Amygdala (tissue), 56 donors: ENCODE results near the gene RREB1.

Experiments
- DNase-seq, 56 donors: peaks; one replicate each; lab custom pipeline; 2025; lab: John Stamatoyannopoulos, UW

The RREB1 gene, protein sequence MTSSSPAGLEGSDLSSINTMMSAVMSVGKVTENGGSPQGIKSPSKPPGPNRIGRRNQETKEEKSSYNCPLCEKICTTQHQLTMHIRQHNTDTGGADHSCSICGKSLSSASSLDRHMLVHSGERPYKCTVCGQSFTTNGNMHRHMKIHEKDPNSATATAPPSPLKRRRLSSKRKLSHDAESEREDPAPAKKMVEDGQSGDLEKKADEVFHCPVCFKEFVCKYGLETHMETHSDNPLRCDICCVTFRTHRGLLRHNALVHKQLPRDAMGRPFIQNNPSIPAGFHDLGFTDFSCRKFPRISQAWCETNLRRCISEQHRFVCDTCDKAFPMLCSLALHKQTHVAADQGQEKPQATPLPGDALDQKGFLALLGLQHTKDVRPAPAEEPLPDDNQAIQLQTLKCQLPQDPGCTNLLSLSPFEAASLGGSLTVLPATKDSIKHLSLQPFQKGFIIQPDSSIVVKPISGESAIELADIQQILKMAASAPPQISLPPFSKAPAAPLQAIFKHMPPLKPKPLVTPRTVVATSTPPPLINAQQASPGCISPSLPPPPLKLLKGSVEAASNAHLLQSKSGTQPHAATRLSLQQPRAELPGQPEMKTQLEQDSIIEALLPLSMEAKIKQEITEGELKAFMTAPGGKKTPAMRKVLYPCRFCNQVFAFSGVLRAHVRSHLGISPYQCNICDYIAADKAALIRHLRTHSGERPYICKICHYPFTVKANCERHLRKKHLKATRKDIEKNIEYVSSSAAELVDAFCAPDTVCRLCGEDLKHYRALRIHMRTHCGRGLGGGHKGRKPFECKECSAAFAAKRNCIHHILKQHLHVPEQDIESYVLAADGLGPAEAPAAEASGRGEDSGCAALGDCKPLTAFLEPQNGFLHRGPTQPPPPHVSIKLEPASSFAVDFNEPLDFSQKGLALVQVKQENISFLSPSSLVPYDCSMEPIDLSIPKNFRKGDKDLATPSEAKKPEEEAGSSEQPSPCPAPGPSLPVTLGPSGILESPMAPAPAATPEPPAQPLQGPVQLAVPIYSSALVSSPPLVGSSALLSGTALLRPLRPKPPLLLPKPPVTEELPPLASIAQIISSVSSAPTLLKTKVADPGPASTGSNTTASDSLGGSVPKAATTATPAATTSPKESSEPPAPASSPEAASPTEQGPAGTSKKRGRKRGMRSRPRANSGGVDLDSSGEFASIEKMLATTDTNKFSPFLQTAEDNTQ (N-terminal part only)

DNA sequence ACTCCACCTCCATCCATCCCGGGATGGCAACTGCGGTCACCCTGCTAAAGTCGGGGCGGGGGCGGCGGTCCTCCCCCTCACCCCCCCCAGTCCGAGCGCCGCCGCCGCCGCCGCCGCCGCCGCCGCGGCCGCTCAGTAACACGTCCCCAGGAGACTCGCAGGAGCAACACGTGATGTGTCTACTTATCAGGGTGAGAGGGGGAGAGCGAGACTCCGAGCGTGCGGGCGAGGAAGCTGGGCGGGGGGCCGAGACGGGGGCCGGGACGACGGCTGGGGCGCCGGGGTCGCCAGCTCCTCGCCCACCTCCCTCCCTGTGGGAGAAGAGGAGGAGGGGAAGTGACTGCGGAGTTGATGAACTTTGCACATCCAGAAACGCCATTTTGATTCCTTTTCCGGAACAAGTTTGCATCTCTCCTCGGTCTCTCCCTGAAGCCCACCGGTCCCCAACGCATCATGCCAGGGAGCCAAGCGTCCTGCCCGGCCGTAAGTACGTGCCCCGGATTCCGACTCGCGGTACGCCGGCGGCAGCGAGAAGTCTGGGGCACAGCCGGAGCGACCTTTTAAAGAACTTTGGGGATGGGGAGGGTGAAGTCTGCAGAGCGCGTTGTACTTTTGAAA is at the start of gene RREB1:
Gene RREB1 (plus strand): TSS at position 384 of the 618 bp plus-strand sequence. CDS start 73,951 bp downstream, outside the sequence.
- DNase-seq = peak in 5 of 56 donors; percentile 21 to 46 (median 25)

DNA sequence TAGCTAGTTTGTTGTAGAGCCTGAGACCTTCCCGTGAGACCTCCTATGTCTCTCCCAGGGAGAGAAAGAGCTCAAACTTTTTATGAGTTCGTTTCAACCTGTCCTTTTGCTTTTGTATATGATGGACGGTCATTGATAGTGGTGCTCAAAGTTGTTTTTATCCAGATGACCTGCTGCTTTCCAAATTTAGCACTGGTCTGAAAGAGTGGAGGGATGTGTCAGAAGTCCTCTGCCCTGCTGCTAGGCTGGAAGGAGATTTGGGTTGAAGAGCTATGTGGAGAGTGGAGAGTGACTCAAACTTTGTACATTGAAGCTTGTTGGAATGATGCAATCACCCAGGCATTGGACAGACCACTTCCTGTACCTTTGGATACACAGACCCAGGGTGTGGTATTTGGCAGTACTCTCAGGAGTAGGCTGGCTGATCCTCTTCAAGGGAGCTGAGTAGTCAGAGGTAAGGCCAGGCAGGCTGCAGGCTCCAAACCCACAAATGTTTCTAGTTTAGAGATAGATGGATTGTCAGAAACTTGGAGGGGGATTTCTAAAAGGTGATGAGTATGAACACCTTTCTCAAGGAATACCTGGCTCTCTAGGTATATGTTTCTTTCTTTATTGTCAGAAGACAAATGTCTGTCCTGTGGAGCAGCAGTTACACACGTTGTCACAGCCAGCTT is 49.4 kb upstream of the RREB1 start:
- DNase-seq = no peak

DNA sequence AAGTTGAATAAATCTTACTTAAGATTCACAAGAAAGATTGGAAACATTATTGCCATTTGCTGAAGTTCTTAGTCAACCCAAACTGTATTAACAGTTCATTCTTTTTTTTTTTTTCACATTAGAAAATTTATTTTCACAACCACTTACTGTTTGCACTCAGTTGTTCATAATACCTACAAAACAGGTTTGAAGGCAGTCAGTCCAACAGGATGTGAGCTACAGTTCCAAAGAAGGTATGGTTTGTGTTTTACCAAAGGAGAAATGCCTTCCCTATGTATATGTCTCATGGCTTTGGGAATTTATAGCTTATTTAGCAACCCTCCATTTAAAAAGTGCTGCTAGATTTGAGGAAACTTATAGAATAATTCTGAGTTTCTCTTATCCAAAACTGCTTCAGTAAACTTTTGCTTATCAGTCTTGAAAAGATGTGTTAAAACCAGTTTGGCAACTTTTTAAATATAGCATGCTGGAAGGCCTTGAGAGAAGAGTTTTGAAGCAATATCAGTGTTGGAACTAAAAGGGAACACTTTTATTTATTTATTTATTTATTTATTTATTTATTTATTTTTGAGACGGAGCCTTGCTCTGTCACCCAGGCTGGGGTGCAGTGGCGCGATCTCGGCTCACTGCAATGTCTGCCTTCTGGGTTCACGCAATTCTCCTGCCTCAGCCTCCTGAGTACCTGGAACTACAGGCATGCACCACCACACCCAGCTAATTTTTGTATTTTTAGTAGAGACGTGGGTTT is 46.8 kb upstream of the RREB1 start:
- DNase-seq = no peak

DNA sequence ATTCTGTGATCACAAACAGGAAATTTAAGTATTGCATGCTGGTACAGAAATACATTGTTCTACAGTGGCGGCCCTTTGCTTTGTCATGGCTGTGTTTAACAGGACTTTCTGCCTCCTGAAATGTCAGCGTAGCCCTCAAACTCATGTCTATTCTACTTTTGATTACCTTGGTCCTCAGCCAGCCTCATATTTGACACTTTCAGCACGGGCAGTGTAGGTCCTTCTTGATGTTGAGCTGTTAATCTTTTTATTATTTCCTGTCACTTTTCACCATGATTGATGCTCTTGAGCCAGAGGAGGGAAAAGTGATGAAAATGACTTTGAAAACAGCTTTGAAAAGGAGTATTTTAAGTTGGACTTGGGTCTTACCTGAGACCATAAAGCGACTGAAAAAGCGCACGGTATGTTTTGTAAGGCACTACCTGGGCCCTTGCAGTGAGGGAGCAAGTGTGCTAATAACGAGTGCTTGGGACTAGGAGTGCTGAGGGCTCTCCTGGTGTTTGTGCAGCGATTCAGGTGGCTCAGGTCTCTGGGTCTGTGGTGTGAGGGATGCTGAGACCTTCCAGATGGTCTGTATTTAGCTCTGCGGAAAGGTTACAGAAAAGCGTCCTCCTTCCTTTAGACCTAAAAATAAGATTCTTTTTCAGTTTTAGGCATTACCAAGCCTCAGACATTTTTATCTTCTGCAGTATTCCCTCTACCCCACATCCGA is 45.2 kb upstream of the RREB1 start:
- no peak for DNase-seq

DNA sequence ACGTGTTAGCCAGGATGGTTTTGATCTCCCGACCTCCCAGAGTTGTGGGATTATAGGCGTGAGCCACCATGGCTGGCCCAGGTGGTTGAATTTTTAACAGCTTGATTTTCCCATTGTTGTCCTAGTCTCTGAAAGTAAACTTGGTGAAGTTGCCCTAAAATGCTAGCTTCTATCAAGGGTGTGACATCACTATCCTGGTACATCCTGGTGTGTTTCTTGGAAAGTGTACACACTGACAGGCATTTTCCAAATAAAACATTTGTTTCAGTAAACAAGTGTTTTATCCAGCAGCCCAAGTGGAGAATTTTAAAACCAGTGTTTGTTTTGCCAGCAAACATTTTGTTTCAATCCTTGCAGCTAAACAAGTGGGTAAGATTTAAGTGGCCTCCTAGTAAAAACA is 40.5 kb upstream of the RREB1 start:
- no peak for DNase-seq

DNA sequence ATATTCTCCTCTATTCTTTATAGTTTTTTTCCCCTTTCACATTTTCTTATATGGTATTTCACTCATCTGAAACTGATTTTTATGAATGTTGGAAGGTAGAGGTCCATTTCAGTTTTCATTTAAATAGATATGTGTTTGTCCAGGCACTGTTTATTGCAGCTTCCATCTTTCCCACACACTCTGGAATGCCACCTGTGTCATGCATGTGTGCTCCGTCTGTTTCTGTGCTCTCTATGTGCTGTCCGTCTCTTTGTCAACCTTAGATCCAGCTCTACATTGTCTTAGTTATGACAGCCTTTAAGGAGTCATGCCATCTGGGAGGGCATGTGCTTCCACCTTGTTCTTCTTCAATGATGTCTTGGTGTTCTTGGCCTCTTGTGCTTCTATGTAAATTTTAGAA is 36.4 kb upstream of the RREB1 start:
- DNase-seq = no peak

DNA sequence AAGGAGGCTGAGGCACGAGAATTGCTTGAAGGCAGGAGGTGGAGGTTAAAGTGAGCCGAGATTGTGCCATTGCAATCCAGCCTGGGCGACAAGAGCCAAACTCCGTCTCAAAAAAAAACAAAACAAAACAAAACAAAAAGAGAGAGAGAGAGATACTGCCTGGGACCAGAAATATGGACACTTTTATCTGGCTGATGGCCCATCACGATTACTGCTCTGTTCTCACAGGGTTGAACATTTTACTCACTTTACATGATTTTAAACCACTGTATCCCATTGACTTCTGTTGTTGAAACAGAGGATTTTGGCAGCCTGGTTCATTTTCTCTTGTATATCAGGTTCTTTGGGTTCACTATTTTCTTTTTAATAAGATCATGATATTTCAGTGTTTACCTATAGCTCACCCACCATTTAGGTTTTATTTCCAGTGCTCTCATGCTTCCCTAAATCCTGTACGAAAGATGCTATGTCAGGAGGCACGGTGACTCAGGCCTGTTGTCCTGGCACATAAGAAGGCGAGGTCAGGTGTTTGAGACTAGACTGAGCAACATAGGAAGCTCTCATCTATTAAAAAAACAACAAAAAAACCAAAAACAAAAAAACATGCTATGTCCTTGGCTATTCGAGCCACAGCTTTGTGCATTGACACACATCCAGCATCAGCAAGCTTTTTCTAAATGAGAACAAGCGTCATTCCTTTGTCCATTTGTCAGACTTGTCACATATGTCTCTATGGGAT is 34.5 kb upstream of the RREB1 start:
- DNase-seq = no peak

DNA sequence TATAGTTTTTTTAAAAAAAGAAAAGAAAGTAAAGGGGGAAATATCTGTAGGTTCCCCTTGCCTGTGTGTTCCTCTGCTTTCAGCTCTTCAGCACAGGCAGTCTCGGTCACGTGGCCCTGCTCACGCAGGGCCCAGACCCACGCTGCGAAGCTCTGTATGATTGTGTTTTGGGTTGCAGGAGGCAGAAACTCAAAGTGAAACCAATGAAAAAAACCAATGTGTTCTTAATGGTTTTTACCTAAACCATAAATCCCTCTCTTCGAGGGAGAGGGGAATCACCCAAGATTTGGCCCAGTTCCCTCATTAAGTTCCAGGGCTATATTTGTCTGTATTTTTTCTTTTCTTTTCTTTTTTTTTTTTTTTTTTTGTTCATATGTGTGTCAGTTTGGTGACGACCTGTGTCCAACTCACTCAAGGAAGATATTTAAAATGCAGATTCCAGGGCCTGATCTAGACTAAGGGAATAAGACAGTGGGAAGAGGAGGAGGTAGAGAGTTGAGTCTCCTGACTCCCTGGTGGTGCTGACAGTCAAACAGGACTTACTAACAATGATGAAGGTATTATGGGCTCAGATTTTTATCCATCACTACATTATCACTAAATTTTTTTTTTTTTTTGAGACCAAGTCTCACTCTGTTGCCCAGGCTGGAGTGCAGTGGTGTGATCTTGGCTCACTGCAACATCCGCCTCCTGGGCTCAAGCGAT is 33.8 kb upstream of the RREB1 start:
- peak in 16 of 56 donors; percentile 3 to 63 (median 14) for DNase-seq

DNA sequence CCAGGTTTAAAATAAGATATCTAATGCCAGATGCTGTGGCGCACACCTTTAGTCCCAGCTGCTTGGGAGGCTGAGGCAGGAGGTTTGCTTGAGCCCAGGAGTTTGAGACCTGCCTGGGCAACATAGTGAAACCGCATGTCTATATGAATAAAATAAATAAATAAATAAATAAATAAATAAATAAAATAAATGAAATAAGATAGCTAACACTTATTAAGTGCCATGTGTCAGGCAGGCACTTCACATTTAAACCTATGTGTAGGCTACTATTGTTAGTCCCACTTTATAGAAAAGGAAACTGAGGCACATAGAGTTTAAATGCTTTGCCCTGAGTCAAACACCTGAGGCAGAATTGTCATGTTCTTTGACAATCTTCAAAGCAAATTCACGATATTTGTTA is 32.9 kb upstream of the RREB1 start:
- DNase-seq = no peak

DNA sequence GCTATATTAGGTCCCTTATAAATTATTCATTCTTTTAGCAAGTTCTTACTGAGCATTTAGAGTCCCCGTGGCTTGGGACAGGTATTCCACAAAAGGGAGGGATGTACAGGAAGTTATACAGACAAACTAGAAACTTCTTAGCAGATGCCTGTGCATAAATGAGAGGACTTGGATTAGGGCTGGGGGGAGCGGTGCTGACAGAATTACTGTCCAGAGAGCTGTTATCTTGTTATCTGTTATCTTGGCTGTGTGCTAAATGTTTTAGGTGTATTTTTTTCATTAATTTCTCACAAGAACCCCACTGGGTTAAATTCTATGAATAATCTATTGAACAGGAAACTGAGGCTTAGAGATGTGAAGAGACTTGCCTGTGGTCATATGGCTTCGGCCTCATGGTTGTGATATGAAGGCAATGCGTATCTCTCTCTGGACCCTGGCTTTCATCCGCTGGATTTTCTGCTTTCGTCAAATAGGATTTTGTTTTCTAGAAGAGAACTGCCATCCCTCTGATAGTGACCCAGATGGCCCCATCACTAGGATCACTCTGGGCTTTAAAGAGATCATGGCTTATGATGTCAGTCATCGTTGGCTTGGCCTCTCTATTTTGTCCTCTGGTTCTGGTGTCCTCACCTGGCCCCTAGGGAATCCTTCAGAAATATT is 32.3 kb upstream of the RREB1 start:
- DNase-seq = no peak

DNA sequence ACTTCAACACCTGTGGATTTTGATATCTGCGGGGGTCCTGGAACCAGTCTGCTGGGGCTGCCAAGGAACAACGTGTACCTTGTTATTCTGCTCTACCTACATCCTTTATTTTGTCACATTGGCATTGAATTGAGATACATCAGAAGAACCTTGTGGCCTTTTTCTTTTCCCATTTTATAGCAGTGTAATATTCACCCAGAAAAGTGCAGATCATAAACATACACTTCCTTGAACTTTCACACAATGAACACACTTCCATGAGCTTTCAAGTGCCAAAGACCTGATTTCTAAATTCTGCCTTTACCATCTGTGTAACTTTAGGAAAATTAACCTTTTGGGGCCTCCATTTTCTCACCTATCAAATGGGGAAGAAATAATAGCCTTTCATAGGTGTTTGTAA is 29.9 kb upstream of the RREB1 start:
- no peak for DNase-seq

DNA sequence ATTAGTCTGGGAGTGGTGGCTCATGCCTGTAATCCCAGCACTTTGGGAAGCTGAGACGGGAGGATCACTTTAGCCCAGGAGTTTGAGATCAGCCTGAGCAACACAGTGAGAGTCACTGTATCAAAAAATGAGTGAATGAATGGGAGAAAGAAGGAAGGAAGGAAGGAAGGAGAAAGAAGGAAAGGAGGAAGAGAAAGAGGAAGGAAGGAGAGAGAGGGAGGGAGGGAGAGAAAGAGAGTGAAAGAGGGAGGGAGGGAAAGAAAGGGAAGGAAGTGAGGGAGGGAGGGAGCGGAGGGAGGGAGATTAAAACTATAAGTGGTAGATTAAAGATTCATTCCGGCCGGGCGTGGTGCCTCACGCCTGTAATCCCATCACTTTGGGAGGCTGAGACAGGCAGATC is 28.9 kb upstream of the RREB1 start:
- no peak for DNase-seq

DNA sequence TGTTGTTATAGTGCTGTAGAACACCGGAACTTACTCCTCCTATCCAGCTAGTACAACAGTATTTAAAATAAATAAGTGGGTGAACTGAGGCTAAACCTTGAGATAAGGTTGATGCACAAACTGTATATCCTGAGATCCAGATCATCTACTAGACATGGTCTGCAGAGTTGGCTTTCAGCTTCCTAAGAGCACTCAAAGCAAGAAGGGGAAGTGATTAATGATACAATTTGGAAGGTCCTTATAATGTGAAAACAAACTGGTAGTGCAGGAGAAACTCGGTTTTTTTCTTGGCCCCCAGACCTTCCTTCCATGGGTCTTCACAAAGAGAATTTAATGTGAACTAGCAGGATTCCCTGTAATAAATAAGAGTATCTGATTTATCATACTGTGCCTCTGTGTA is 27.4 kb upstream of the RREB1 start:
- DNase-seq = no peak

DNA sequence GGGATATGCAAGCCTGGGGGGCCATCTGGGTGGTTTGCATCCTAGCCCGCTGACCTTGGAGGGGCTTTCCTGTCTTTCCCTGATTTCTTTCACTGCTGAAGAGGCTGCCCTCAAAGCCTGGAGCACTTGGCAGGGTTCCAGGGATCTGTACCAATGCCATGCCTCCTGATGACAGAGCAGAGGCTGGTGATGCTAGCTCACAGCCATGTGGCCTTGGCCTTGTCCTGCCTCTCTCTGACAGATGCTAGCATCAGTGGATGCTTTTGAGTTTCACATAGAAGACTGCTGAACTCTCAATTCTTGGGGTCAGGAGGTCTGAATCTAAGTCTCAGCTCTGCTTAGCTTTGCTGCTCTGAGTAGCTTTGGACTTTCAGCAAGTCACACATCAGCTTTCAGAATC is 21.9 kb upstream of the RREB1 start:
- DNase-seq = peak in 6 of 56 donors; percentile 4 to 32 (median 24)

DNA sequence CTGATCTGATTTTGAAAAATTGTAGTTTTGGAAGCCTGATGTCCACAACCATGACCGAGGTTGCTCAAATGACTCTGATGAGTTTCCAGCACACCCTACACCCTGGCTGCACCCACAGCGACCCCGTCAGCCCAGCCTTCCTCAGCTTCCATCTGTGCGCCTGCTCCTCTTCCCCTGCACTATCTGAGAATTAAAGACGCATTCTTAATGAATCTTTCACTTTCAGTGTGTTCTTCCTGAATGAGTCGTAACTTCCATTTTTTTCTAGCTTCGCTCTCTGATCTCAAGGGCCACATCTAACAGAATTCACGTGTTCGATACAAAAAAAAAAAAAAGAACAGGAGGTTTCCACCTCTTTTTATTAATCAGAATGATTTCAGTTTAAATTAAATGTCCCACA is 21.3 kb upstream of the RREB1 start:
- DNase-seq = peak in 1 of 56 donors; percentile 4

DNA sequence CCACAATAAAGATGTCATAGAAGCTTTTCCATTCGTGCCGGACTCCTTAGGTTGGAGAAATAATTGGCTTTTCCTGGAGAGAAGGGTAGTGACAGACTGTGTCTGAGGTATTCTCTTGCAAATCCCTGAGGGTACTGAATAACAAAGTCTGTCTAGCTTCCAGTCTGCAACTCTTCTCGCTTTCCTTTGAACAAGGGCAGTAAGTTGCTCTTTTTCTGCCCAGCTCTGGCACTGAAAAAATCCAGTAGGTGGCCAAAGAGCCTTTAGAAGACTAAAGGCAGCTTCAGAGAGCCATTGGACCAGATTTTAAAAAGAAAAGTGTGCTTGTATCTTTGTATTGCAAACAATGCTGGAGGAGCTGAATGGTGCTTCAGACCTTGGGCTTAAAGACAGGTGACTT is 20.7 kb upstream of the RREB1 start:
- no peak for DNase-seq
